ENCODE results near the gene AAK1.
A peak's percentile ranks its signal among the peaks of the same experiment; 100 is the strongest.
"Not testable (repeated sequence)": the region's sequence is repeated elsewhere in the genome, so short reads cannot be mapped to it uniquely, and the experiment has no call there.

Gene AAK1

GRCh38 chr2:69436938-69437750 is 206.4 kb downstream of the AAK1 start, which contains the start of gene NFU1:
Gene NFU1, minus strand, starts transcription at chr2:69437435. Its CDS starts 13 bp downstream, at chr2:69437422.
- peak; percentile 74 for DNase-seq

- no peak for DNase-seq
Observed at GRCh38 chr2:69436596-69436937, 207.0 kb downstream of the AAK1 start.

GRCh38 chr2:69434753-69435152 is 208.8 kb downstream of the AAK1 start:
- no peak for DNase-seq

GRCh38 chr2:69429491-69430183 is 213.9 kb downstream of the AAK1 start:
- no peak for DNase-seq

- no peak for DNase-seq
Observed at GRCh38 chr2:69428981-69429380, 214.6 kb downstream of the AAK1 start.

- DNase-seq, result no peak
Observed at GRCh38 chr2:69424419-69424818, 219.1 kb downstream of the AAK1 start.

GRCh38 chr2:69422198-69422597 is 221.3 kb downstream of the AAK1 start:
- DNase-seq, result no peak

GRCh38 chr2:69419111-69419510 is 224.4 kb downstream of the AAK1 start:
- DNase-seq, result not testable (repeated sequence)

- no peak for DNase-seq
Observed at GRCh38 chr2:69416147-69416546, 227.4 kb downstream of the AAK1 start.
